ENCODE data around the gene ERGIC3.

ERGIC3 gene

GRCh38 chr20:35523298-35523888 is 18.5 kb upstream of the ERGIC3 start:
- CTCF ChIA-PET, result interaction anchor here (0.7 to 0.9 kb wide), 2 partner anchors 11 to 27 kb away, joined by 3 read pairs; no protein-coding TSS in a partner anchor
- no peak overlapping the region for H3K4me3 ChIP-seq (ENCODE audit: low read depth, low read length)
- H3K9me3 ChIP-seq (ENCODE audit: control insufficient read depth, insufficient read depth, low read depth, low read length), result no peaks in the 10 kb centered on the region
- POLR2A ChIA-PET, result no interaction called here
- no peak overlapping the region for H3K27ac ChIP-seq (ENCODE audit: extremely low read depth, low read depth, low read length)
- no peak for TF ChIP-seq ZFP41 (tag by site-specific recombination; IDR thresholded peaks at IDR 0.05; ENCODE audit: borderline replicate concordance)
- no peak for TF ChIP-seq HIC1 (tag by site-specific recombination; IDR thresholded peaks at IDR 0.05)
- no peak for TF ChIP-seq ZNF707 (tag by site-specific recombination; IDR thresholded peaks at IDR 0.05)
- TF ChIP-seq GLIS2 (tag by site-specific recombination; IDR thresholded peaks at IDR 0.05), result no peak
- TF ChIP-seq HOXC10 (CRISPR knock-in tag; IDR thresholded peaks at IDR 0.05), result 0 out of 2 replicates have a peak, but pooled peaks have one; percentile 35
- TF ChIP-seq YY1 (tag by site-specific recombination; IDR thresholded peaks at IDR 0.05), result 0 out of 2 replicates have a peak, but pooled peaks have one; percentile 28
- TF ChIP-seq ZNF585B (tag by site-specific recombination; IDR thresholded peaks at IDR 0.05), result no peak
- 0 out of 2 replicates have a peak, but pooled peaks have one; percentile 28 for TF ChIP-seq ZNF654 (tag by site-specific recombination; IDR thresholded peaks at IDR 0.05; ENCODE audit: low read depth)
- no peaks in the 10 kb centered on the region for H3K36me3 ChIP-seq (ENCODE audit: control insufficient read depth in 2 of 2, insufficient read depth in 1 of 2, low read length in 2 of 2)
- no peaks in the 10 kb centered on the region for H3K4me1 ChIP-seq (ENCODE audit: control insufficient read depth, insufficient read depth, low read length)

GRCh38 chr20:35525639-35526038 is 16.2 kb upstream of the ERGIC3 start:
- ChIA-PET CTCF (interaction anchor here (0.7 kb wide), 1 partner anchor 27 kb away, joined by 5 read pairs; no protein-coding TSS in a partner anchor), POLR2A (no interaction called here)
- no peak for TF ChIP-seq ZNF585B (tag by site-specific recombination; IDR thresholded peaks at IDR 0.05)
- TF ChIP-seq OVOL3 (tag by site-specific recombination; IDR thresholded peaks at IDR 0.05), result no peak
- TF ChIP-seq ZNF518A (tag by site-specific recombination; conservative IDR thresholded peaks at IDR 0.05; ENCODE audit: low read depth), result no peak
- no peak for TF ChIP-seq ZNF677 (tag by site-specific recombination; IDR thresholded peaks at IDR 0.05)
- TF ChIP-seq ZSCAN4 (tag by site-specific recombination; IDR thresholded peaks at IDR 0.05), result no peak
- TF ChIP-seq ZNF449 (tag by site-specific recombination; IDR thresholded peaks at IDR 0.05), result no peak
- no peak for TF ChIP-seq PRDM4 (tag by site-specific recombination; IDR thresholded peaks at IDR 0.05)
- H3K36me3 ChIP-seq (ENCODE audit: control insufficient read depth in 2 of 2, insufficient read depth in 1 of 2, low read length in 2 of 2), result no peaks in the 10 kb centered on the region
- H3K4me3 ChIP-seq (ENCODE audit: low read depth, low read length), result no peak overlapping the region
- H3K9me3 ChIP-seq (ENCODE audit: control insufficient read depth, insufficient read depth, low read depth, low read length), result no peaks in the 10 kb centered on the region
- H3K27ac ChIP-seq (ENCODE audit: extremely low read depth, low read depth, low read length), result no peak overlapping the region
- no peaks in the 10 kb centered on the region for H3K4me1 ChIP-seq (ENCODE audit: control insufficient read depth, insufficient read depth, low read length)

Measured in HEK293 (cell line).